ENCODE measurements around the gene TFAP2D. TPM values are rescaled to one million over a fixed set of nuclear protein-coding genes. Genes with fewer than 3 reads are reported as not detected.

TFAP2D gene
- total RNA-seq, 1 donor: not detected

DNA sequence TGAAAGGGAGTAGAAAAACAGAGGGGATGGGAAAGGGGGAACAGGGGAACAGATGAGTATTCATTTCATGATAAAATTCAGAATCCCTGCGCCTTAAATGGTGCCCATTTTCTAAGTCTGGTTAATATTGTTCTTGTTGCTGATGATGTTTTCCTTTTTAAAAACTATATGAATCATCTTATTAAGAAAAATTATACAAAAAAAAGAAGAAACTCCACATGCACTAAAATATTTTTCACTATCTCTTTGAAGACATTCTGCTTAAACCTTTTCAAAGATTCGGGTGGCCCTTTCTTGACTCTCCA, 104.3 kb downstream of the TFAP2D start:
- H4K20me1 ChIP-seq (ENCODE audit: insufficient read depth, low read length): no peaks in the 10 kb centered on the region
- H3K4me2 ChIP-seq (ENCODE audit: insufficient read depth, low read length): no peak overlapping the region
- no peak for DNase-seq (ENCODE audit: insufficient read length, low spot score, missing footprints)
- no peak overlapping the region for H3K27ac ChIP-seq (ENCODE audit: low read depth, low read length)
- no peaks in the 10 kb centered on the region for H3K36me3 ChIP-seq (ENCODE audit: insufficient read depth, low read length)
- TF ChIP-seq, protein P1, sequence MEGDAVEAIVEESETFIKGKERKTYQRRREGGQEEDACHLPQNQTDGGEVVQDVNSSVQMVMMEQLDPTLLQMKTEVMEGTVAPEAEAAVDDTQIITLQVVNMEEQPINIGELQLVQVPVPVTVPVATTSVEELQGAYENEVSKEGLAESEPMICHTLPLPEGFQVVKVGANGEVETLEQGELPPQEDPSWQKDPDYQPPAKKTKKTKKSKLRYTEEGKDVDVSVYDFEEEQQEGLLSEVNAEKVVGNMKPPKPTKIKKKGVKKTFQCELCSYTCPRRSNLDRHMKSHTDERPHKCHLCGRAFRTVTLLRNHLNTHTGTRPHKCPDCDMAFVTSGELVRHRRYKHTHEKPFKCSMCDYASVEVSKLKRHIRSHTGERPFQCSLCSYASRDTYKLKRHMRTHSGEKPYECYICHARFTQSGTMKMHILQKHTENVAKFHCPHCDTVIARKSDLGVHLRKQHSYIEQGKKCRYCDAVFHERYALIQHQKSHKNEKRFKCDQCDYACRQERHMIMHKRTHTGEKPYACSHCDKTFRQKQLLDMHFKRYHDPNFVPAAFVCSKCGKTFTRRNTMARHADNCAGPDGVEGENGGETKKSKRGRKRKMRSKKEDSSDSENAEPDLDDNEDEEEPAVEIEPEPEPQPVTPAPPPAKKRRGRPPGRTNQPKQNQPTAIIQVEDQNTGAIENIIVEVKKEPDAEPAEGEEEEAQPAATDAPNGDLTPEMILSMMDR (IDR thresholded peaks at IDR 0.05; ENCODE audit: extremely low read depth, low read depth, low read length): no peak
- H3K4me3 ChIP-seq (ENCODE audit: insufficient read depth, low read length): no peak overlapping the region
- H3K4me1 ChIP-seq (ENCODE audit: insufficient read depth, low read length): peaks cover 6% of the 10 kb centered on the region
- H3K9me3 ChIP-seq (ENCODE audit: low read depth, low read length): no peaks in the 10 kb centered on the region
- H3K27me3 ChIP-seq (ENCODE audit: insufficient read depth, low read length): peaks cover 60% of the 10 kb centered on the region
- no peak overlapping the region for H2AFZ ChIP-seq (ENCODE audit: low read length)
- no peaks in the 10 kb centered on the region for H3K79me2 ChIP-seq (ENCODE audit: insufficient read depth, low read length)

DNA sequence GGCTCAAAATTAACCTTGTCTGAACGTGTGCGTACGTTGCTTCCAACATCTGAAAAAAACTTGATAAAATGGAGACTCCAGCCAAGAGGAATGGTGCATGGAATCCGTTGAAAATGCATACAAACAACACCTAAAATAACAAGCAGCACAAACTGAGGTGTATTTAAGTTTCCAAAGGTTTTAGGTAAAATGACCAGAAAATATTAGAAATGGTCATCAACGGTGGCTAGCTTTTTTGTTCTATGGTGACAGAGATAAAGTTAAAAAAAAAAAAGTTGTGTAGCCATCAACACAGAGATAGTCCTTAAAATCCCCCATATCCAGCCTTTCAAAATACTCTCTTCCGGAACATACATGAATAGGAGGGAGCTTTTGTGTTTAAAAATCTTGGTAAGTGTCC, 104.7 kb downstream of the TFAP2D start:
- no peaks in the 10 kb centered on the region for H3K9me3 ChIP-seq (ENCODE audit: low read depth, low read length)
- H4K20me1 ChIP-seq (ENCODE audit: insufficient read depth, low read length): no peaks in the 10 kb centered on the region
- H3K27me3 ChIP-seq (ENCODE audit: insufficient read depth, low read length): peaks cover 64% of the 10 kb centered on the region
- no peaks in the 10 kb centered on the region for H3K36me3 ChIP-seq (ENCODE audit: insufficient read depth, low read length)
- H2AFZ ChIP-seq (ENCODE audit: low read length): no peak overlapping the region
- H3K27ac ChIP-seq (ENCODE audit: low read depth, low read length): no peak overlapping the region
- H3K79me2 ChIP-seq (ENCODE audit: insufficient read depth, low read length): no peaks in the 10 kb centered on the region
- TF ChIP-seq, protein P1 (IDR thresholded peaks at IDR 0.05; ENCODE audit: extremely low read depth, low read depth, low read length): no peak
- DNase-seq (ENCODE audit: insufficient read length, low spot score, missing footprints): no peak
- no peak overlapping the region for H3K4me2 ChIP-seq (ENCODE audit: insufficient read depth, low read length)
- H3K4me1 ChIP-seq (ENCODE audit: insufficient read depth, low read length): peaks cover 6% of the 10 kb centered on the region
- no peak overlapping the region for H3K4me3 ChIP-seq (ENCODE audit: insufficient read depth, low read length)

DNA sequence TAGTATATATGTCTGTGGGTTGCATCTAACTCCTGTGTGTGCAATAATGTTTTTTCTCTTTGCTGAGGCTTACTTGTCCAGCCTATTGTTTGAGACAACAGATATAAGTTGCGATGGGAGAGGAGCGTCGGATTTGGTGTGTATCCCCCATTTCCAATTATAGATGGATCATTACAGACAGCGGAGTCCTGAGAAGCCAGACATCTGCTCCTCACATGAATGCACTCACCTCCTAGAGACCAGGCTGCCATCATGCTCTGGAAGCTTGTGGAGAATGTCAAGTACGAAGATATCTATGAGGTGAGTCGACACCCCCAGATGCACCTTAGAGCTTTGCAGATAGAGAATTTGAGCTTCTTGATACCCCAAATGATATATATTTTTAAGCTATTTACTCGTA, 105.3 kb downstream of the TFAP2D start, which contains the start of gene TFAP2B:
TSS of gene TFAP2B (plus strand) at position 199 of the 400 bp plus-strand sequence. CDS start at position 220, 21 bp downstream.
- Histone ChIP-seq H3K36me3 (ENCODE audit: insufficient read depth, low read length) (no peaks in the 10 kb centered on the region), H3K79me2 (ENCODE audit: insufficient read depth, low read length) (no peaks in the 10 kb centered on the region), H4K20me1 (ENCODE audit: insufficient read depth, low read length) (no peaks in the 10 kb centered on the region), H3K4me3 (ENCODE audit: insufficient read depth, low read length) (peak within 1 kb of the TSS; percentile 33), H3K27ac (ENCODE audit: low read depth, low read length) (no peak within 1 kb of the TSS), H3K9me3 (ENCODE audit: low read depth, low read length) (no peaks in the 10 kb centered on the region), H3K4me1 (ENCODE audit: insufficient read depth, low read length) (peaks cover 6% of the 10 kb centered on the region), H2AFZ (ENCODE audit: low read length) (no peak within 1 kb of the TSS), H3K4me2 (ENCODE audit: insufficient read depth, low read length) (no peak within 1 kb of the TSS), H3K27me3 (ENCODE audit: insufficient read depth, low read length) (peaks cover 70% of the 10 kb centered on the region)
- no peak for DNase-seq (ENCODE audit: insufficient read length, low spot score, missing footprints)
- TF ChIP-seq, protein P1 (IDR thresholded peaks at IDR 0.05; ENCODE audit: extremely low read depth, low read depth, low read length): no peak

DNA sequence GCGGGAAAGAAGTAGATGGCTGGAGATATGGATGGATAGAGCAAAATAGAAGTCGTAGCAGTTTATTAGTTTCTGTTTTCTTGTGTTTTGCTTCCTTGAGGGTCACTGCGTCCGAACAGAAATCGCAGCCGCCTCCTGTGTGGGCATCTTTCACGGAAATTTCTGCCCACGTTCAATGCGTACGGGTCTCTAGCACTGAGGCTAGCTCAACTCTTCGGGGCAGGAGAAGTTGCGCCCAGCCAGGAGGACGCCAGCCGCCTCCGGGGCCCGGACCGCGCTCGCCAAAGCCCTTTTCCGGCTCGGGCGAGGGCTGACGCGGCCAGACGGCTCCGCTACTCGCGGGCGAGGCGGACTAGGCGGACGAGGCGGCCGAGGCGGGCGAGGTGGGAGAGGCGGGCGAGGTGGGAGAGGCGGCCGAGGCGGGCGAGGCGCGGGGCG, 106.2 kb downstream of the TFAP2D start:
- Histone ChIP-seq H3K4me2 (ENCODE audit: insufficient read depth, low read length) (no peak overlapping the region), H3K27me3 (ENCODE audit: insufficient read depth, low read length) (peaks cover 78% of the 10 kb centered on the region), H4K20me1 (ENCODE audit: insufficient read depth, low read length) (no peaks in the 10 kb centered on the region), H3K79me2 (ENCODE audit: insufficient read depth, low read length) (no peaks in the 10 kb centered on the region), H3K9me3 (ENCODE audit: low read depth, low read length) (no peaks in the 10 kb centered on the region), H3K4me3 (ENCODE audit: insufficient read depth, low read length) (peak overlapping the region; percentile 33), H3K27ac (ENCODE audit: low read depth, low read length) (no peak overlapping the region), H3K4me1 (ENCODE audit: insufficient read depth, low read length) (peaks cover 6% of the 10 kb centered on the region), H3K36me3 (ENCODE audit: insufficient read depth, low read length) (no peaks in the 10 kb centered on the region), H2AFZ (ENCODE audit: low read length) (no peak overlapping the region)
- TF ChIP-seq, protein P1 (IDR thresholded peaks at IDR 0.05; ENCODE audit: extremely low read depth, low read depth, low read length): no peak
- DNase-seq (ENCODE audit: insufficient read length, low spot score, missing footprints): no peak
